Activated B cell treated with CpG ODN at 0.5 μM for 24 hours (primary cell): ENCODE measurements around the gene ABCA13. TPM values are rescaled to one million over a fixed set of nuclear protein-coding genes. Genes with fewer than 3 reads are reported as not detected.

Experiments
- ATAC-seq: fragments of 200-7000 bp; cut with Tn5 transposase; one replicate; pipeline ENCODE4 v1.10.0; 2021; ENCODE audit warnings: low read depth, mild to moderate bottlenecking, moderate library complexity
- CTCF ChIA-PET: fragments of 350-600 bp; sonication (Branson Sonifier 250); formaldehyde crosslinking; loops from one replicate; lab custom pipeline; 2021; ENCODE audit warnings: antibody characterized with exemption; lab: Charles Lee
- POLR2A ChIA-PET: fragments of 350-600 bp; sonication (Branson Sonifier 250); formaldehyde crosslinking; loops from one replicate; lab custom pipeline; 2021; ENCODE audit warnings: antibody characterized with exemption; lab: Charles Lee
- DNase-seq: peaks from one replicate; pipeline ENCODE4 v3.0.0; 2022
- H3K27ac Mint-ChIP-seq: one replicate; pipeline ENCODE4 v1.8.0; 2020; ENCODE audit warnings: mixed read lengths
- H3K27me3 Mint-ChIP-seq: one replicate; pipeline ENCODE4 v1.8.0; 2021; ENCODE audit warnings: mixed read lengths
- H3K36me3 Mint-ChIP-seq: one replicate; pipeline ENCODE4 v1.8.0; 2021; ENCODE audit warnings: low read depth, mixed read lengths
- H3K4me1 Mint-ChIP-seq: one replicate; pipeline ENCODE4 v1.8.0; 2021; ENCODE audit warnings: mixed read lengths
- H3K4me3 Mint-ChIP-seq: one replicate; pipeline ENCODE4 v1.8.0; 2020; ENCODE audit warnings: mild to moderate bottlenecking, mixed read lengths
- H3K9me3 Mint-ChIP-seq: one replicate; pipeline ENCODE4 v1.8.0; 2020; ENCODE audit warnings: mixed read lengths
- intact Hi-C: fragments of 100-400 bp; cut with micrococcal nuclease; formaldehyde crosslinking; loops from one replicate; pipeline ENCODE4 v1.15.1; 2024
- total RNA-seq: library from RNA; stranded (reverse); gene quantifications from 2 replicates; pipeline ENCODE4 v1.2.3, GENCODE V29; 2022
- TF ChIP-seq, protein P1 (sequence below): fragments of 200-600 bp; IDR thresholded peaks from one replicate; pipeline ENCODE4 v1.8.0; 2022; ENCODE audit warnings: antibody characterized with exemption, mild to moderate bottlenecking

ABCA13 gene
- total RNA-seq, 1 donor from 2014 or later: not detected

DNA sequence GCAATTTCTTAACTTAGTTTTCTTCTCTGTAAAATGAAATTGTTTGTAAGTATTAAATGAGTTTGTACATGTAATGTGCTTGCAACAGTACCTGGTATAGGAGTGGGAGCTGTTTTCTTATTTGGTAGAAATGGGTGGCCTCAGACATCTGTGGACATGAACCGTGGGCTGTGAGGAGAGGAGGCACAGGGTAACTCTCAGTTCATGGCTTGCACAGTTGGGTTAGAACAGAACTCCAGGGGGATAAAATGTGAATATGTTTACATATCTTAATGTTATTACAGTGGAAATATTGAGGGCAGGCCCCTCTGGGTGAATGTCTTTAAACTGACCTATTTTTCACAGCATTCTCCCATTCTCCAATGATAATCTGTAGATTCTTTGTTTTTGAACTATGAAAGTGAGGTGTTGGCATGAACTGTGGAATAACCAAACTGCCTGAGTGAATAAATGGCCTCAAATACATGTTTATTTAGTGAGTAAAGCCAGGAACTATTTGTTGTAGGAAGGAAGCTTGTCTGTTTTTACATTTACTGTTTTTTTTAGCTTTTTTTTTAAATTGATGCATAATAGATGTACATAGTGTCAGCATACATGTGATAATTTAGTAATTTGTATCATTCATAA lies 2.6 kb downstream of the ABCA13 start:
- H3K4me3 Mint-ChIP-seq: no peak overlapping the region
- no peaks in the 10 kb centered on the region for H3K9me3 Mint-ChIP-seq
- DNase-seq (no peak), ATAC-seq (no peak)
- intact Hi-C loops: no loop called here
- ChIA-PET CTCF (interaction anchor here (0.6 kb wide), 1 partner anchor 15 kb away, joined by 3 read pairs; no protein-coding TSS in a partner anchor), POLR2A (no interaction called here)
- no peak overlapping the region for H3K27ac Mint-ChIP-seq
- H3K36me3 Mint-ChIP-seq: no peaks in the 10 kb centered on the region
- TF ChIP-seq, protein P1, sequence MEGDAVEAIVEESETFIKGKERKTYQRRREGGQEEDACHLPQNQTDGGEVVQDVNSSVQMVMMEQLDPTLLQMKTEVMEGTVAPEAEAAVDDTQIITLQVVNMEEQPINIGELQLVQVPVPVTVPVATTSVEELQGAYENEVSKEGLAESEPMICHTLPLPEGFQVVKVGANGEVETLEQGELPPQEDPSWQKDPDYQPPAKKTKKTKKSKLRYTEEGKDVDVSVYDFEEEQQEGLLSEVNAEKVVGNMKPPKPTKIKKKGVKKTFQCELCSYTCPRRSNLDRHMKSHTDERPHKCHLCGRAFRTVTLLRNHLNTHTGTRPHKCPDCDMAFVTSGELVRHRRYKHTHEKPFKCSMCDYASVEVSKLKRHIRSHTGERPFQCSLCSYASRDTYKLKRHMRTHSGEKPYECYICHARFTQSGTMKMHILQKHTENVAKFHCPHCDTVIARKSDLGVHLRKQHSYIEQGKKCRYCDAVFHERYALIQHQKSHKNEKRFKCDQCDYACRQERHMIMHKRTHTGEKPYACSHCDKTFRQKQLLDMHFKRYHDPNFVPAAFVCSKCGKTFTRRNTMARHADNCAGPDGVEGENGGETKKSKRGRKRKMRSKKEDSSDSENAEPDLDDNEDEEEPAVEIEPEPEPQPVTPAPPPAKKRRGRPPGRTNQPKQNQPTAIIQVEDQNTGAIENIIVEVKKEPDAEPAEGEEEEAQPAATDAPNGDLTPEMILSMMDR: no peak
- peaks cover 5% of the 10 kb centered on the region for H3K27me3 Mint-ChIP-seq
- no peaks in the 10 kb centered on the region for H3K4me1 Mint-ChIP-seq

DNA sequence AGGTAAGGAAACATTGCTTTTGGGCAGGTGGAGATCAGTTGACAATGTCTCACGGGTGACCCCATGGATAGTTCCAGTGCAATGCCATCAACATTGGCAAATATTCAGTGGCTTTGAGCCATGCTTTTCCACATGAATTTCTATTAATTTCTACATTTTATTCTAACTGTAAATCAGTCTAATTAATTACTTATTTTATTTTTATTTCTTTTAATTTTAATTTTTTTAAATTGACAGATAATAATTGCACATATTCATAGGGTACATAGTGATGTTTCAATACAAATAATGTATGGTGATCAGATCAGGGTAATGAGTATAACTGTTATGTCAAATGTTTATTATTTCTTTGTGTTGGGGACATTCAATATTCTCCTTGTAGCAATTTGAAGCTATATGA lies 3.8 kb downstream of the ABCA13 start:
- H3K4me1 Mint-ChIP-seq: no peaks in the 10 kb centered on the region
- POLR2A ChIA-PET: no interaction called here
- H3K4me3 Mint-ChIP-seq: no peak overlapping the region
- H3K36me3 Mint-ChIP-seq: no peaks in the 10 kb centered on the region
- H3K27ac Mint-ChIP-seq: no peak overlapping the region
- intact Hi-C loops: no loop called here
- DNase-seq: no peak
- peaks cover 2% of the 10 kb centered on the region for H3K27me3 Mint-ChIP-seq
- ATAC-seq: no peak
- TF ChIP-seq, protein P1: no peak
- H3K9me3 Mint-ChIP-seq: no peaks in the 10 kb centered on the region
- CTCF ChIA-PET: no interaction called here

DNA sequence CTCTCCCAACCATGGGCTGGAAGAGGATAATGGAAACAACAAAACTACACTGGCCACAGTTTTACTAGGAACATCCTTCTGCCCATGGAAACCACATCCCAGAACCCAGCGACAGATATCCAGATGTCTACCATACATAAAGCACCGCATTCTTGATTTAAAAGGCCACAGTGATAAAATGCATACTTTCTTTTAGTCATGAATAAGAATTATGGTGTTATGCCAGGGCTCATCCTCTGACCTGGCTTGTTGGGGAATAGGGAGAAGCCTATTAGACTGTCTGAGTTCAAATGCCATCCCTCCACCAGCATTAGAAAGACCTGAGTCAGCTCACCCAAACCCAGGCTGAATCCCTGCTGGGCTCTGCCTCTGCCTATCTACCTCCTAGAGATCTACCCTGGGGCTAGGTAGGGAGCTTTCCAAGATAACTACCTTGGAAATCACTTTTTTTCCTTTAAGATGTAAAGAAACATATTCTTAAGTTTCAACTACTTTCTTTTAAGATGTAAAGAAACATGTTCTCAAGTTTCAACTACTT lies 5.2 kb downstream of the ABCA13 start:
- intact Hi-C loops: no loop called here
- no peak for ATAC-seq
- no peaks in the 10 kb centered on the region for H3K4me1 Mint-ChIP-seq
- H3K27me3 Mint-ChIP-seq: peaks cover 2% of the 10 kb centered on the region
- no peaks in the 10 kb centered on the region for H3K9me3 Mint-ChIP-seq
- H3K27ac Mint-ChIP-seq: no peak overlapping the region
- TF ChIP-seq, protein P1: no peak
- no peaks in the 10 kb centered on the region for H3K36me3 Mint-ChIP-seq
- DNase-seq: no peak
- ChIA-PET POLR2A (no interaction called here), CTCF (no interaction called here)
- no peak overlapping the region for H3K4me3 Mint-ChIP-seq

DNA sequence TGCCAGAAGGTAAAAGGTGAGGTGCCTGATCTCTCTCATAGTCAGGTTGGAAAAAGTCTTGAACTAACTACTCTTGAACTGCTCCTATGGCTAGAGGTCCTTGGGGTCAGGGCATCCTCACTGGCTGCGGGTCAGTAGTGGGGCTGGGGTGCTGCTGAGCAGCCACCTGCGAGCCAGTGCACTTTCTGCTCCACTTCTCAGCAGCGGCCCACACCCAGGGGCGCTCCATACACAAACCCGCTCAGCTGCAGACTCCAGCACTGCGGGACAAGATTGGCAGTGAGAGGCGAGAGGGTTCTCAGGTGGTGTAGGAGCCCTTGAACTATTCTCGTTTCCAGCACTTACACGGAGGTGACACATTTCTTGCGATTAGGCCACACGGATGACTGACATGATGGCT lies 6.0 kb downstream of the ABCA13 start:
- Mint-ChIP-seq H3K27ac (no peak overlapping the region), H3K36me3 (no peaks in the 10 kb centered on the region), H3K4me1 (no peaks in the 10 kb centered on the region), H3K4me3 (no peak overlapping the region), H3K9me3 (no peaks in the 10 kb centered on the region), H3K27me3 (peaks cover 2% of the 10 kb centered on the region)
- ChIA-PET CTCF (no interaction called here), POLR2A (no interaction called here)
- intact Hi-C loops: no loop called here
- ATAC-seq (no peak), DNase-seq (no peak)
- TF ChIP-seq, protein P1: no peak

DNA sequence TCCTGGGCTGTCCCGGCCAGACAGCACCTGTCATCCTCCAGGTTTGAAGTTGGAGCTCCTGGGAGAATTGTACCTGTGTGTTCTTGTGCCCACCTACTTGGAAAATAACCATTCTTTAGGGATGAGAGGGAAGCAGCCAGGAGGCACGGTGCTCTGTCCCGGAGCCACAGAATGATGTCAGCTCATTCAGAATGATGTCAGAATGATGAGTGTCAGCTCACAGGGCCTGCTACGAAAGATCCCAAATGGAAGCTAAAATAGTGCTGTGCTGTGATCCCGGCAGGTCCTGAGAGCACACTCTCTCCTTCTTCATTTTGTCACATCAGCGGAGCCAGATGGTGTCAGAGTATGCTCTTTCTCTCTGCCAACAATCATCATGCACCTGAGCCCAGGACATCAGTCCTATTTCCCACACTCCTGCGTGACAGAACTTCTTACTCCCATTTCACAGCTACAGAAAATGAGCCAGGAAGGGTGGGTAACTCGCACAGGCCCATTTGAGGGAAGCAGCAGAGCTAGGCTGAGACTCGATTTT lies 8.3 kb downstream of the ABCA13 start:
- H3K27me3 Mint-ChIP-seq: peaks cover 2% of the 10 kb centered on the region
- no peak overlapping the region for H3K27ac Mint-ChIP-seq
- CTCF ChIA-PET: no interaction called here
- TF ChIP-seq, protein P1: no peak
- no peak overlapping the region for H3K4me3 Mint-ChIP-seq
- H3K4me1 Mint-ChIP-seq: no peaks in the 10 kb centered on the region
- POLR2A ChIA-PET: no interaction called here
- DNase-seq: no peak
- no peak for ATAC-seq
- intact Hi-C loops: no loop called here
- H3K9me3 Mint-ChIP-seq: no peaks in the 10 kb centered on the region
- no peaks in the 10 kb centered on the region for H3K36me3 Mint-ChIP-seq
